HG03039 (cell line): ENCODE results near the gene VCAN.

Experiments
- ATAC-seq: cut with Tn5 transposase; IDR thresholded peaks from one replicate; pipeline ENCODE4 v1.9.1; 2021; ENCODE audit warnings: mild to moderate bottlenecking, moderate library complexity; ENCODE audit not compliant: unreplicated experiment

VCAN gene

DNA sequence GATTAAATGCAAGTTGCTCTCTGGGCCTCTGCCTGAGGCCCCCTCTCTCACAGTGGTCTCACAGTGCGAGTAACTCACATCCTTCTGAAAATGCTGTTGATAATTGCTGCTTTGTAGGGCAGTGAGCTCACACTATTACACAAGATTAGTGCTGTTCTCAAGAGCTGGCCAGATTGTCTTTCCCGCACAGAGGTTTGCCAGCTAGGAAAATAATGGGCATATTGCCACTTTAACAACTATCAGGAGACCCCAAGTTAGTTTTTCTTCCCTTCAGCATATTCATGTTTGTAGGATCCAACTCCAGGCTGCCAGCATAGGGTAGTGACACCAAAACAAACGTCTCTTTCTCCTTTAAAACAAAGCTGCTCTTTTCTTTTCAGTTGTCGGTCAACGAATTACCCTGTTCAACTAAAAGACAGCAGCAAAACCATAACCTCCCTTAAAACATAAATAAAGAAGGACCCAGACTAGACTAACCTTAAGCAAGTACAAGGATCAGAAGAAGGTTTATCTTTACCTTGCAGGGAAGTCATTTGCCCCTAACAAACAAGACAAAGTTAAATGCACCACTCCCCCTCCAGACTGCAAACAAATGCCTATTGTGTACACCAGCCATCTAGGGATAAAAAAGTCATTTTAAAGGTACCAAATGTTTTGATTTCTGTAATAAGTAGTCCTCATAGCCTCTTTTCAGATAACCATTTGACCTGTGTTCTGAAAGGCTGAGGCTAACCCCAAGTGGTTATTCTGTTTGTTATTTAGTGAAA, 91.4 kb downstream of the VCAN start:
- ATAC-seq: no peak

- no peak for ATAC-seq
Observed at GRCh38 chr5:83563631-83564030, 92.1 kb downstream of the VCAN start.

- ATAC-seq: peak; percentile 61
Observed at GRCh38 chr5:83564069-83564749, 92.7 kb downstream of the VCAN start.

- ATAC-seq: no peak
Observed at GRCh38 chr5:83567741-83568140, 96.2 kb downstream of the VCAN start.

DNA sequence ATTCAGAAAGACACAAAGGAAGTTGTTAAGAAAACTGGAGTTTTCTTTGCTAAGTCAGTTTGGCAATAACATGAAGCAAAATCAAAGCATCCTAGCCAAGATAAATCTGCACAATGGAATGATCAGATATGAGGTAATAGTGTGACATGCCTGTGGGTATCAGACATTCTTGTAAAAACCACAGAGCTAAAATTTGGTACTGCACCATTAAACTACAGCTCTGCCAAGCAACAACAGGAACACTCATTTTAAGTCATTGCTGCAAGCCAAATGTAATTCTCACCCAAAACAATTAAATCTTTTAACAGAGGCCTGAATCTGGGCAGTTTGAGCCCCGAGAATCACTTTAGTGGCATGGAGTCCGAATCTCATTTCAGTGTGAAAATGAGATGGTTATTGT, 96.6 kb downstream of the VCAN start:
- no peak for ATAC-seq

DNA sequence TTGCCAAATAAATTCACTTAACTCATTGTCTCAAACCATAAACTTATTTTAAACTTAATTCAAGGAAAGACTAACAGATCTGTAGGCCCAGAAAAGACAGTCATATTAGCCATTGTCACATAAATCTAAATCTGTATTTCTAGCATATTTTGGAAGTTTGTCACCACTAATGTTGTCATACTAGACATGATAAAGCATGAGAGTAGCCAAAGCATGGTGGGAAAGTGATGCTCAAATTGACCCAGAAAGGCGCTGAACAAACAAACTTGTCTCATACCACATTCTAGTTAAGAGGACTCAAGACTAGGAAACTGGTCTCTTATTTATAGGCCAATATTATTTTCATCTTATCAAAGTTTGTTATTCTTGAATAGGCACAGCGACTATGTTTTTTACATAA, 99.4 kb downstream of the VCAN start:
- ATAC-seq: no peak

DNA sequence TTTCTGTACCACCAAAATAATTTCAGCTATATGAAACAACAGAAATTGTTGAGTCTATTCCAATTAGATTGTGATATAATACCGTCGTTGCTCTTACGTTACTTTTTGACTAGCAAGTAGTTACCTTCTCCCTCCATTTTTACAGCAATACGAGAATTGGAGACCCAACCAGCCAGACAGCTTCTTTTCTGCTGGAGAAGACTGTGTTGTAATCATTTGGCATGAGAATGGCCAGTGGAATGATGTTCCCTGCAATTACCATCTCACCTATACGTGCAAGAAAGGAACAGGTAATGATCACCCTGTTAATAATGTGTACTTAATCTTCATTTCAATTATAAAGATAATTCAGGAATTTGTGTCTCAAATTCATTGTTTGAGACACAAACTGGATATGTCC, 100.7 kb downstream of the VCAN start:
- no peak for ATAC-seq

GRCh38 chr5:83576341-83576740, 104.8 kb downstream of the VCAN start:
- ATAC-seq: no peak

DNA sequence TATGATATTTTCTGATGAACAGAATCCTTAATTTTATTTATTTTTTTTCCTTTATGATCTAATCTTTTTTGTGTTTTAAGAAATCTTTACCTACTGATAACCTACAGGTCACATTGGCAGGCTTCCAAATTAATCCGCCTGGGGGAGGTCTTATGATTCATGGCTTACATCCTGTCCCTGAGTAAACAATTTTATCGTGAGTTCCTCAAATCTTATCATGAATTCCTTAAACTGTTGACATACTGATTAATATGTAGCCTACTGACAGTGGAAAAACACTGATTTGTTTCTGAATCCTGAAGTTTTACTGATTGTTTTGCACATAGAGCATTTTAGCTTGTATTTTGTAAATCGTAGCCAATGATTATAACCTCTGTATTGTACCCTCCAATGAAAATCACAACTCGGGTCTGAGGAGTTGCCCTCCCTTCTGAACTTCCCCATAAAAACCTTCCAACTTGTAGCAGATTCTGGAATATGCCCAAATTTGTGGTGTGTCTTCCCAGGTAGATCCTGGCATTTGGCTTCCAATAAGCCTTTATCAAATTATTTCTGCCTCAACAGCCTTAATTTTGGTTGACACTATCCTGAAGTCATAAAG, 105.6 kb downstream of the VCAN start:
- ATAC-seq: no peak

DNA sequence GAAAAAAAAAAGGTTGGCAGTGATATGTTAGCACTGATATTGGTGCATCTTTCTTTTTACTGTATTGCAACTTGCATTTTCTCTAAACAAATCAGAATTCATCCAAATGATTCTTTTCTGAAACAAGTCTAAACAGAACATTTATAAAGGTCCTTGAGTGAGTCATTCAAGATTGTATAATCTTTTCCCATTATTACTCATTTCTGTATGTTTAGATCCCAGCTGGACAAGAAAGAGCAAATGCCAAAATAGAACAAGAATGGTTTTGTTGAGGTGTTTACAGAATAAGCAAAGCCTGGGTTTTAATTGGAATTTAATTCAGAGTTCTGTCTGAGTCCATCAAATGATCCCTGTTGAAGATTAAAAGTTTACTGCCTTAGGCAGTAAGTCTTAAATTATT, 112.3 kb downstream of the VCAN start:
- no peak for ATAC-seq

- ATAC-seq: no peak
Observed at GRCh38 chr5:83586874-83587776, 115.6 kb downstream of the VCAN start.

DNA sequence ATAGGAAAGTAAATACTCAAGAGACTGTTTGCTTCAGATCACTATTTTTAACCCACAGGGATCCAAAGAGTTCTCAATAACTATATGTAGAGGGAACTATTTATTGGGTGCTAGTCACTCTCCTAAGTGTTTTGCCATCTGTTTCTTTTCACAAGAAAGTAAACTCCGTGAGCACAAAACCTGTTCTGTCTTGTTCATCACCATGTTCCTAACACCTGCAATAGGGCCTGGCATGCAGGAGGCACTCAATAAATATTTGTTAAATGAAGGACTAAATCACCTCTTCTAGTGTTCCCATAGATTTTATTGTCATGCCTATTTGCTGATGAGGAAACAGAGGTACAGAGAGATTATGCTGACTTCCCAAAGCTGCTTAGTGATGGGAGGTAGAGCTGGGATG, 118.2 kb downstream of the VCAN start:
- no peak for ATAC-seq

- no peak for ATAC-seq
Observed at GRCh38 chr5:83590966-83591365, 119.4 kb downstream of the VCAN start.

GRCh38 chr5:83595217-83595616, 123.7 kb downstream of the VCAN start:
- no peak for ATAC-seq

DNA sequence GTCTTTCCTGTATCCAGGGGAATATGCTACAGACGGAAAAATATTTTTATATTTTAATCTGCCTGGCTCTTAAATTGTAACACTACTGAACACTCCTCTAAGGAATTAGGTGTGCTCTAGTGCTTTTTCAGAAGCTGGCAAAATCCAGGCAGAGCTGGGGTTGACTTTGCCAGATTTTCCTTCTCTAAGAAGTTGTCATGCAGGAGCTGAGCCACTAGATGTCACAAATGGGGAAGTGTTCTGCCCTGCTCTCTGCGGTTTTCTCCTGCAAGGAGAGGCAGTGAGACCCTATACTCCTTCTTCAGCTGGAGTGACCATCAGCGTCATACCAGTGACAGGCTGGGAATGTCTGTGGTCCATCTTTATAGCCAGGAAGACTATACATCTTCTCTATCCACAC, 136.6 kb downstream of the VCAN start:
- ATAC-seq: no peak

GRCh38 chr5:83614841-83615240, 143.3 kb downstream of the VCAN start:
- no peak for ATAC-seq

DNA sequence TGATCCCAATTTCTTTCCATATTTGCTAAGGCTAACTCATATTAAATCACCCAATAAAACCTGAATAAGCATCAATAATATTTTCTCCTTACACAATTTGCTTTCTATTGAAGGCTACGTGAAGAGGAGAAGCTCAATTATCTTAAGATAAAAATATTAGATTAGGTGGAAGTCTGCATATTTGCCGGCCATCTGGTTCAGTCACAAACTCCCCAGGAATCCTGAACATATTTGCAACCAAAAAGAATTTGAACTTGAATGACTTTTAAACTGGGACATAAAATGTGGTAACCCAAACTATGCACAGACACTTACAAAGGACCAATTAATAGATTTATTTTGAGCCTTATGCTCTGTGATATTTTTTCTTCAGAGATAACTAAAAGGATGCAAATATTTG, 156.8 kb downstream of the VCAN start:
- no peak for ATAC-seq
